ENCODE data around the gene HACD1.

DNA sequence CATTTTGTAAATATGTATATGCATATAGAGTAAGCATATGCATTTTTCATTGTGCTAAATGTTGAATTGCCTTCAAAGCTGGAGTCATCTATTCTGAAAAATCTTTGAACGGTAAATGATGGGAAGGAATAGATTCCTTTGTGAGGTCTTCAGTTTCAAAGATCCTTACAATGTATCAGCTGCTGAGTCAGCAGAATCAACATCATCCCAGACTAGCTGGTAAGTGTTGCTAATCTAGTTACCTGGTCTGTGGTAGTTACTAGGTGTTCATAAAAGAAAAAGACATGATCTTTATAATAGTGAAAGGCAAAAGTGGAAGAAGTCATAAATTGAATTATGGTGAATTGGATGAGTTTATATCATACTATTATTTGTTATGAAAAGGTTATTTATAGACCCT lies 16.2 kb upstream of the HACD1 start:
- TF ChIP-seq SUZ12 (IDR thresholded peaks at IDR 0.05; ENCODE audit: extremely low read depth, insufficient read depth, insufficient read length) (no peak), YY1 (IDR thresholded peaks at IDR 0.05; ENCODE audit: insufficient read depth, insufficient read length) (no peak)

Measured in NT2/D1 (cell line).